Measurements from ENCODE around the gene AUTS2. TPM values are rescaled to one million over a fixed set of nuclear protein-coding genes. Genes with fewer than 3 reads are reported as not detected.

Gene AUTS2
- total and polyA plus RNA-seq, 4 donors = 4.9 to 24.4 (median 7.0) TPM

- Histone ChIP-seq H3K4me3 (ENCODE audit: low read depth in 1 of 3, low read length in 3 of 3) (no peak overlapping the region), H3K9me3 (ENCODE audit: control insufficient read depth in 4 of 4, low read length in 3 of 4) (peaks cover 0 to 4% (median 2%) of the 10 kb centered on the region in 4 donors), H3K27me3 (ENCODE audit: control insufficient read depth in 4 of 4, insufficient read depth in 4 of 4, low read length in 3 of 4) (no peaks in the 10 kb centered on the region), H3K27ac (ENCODE audit: low read depth in 1 of 2, low read length in 2 of 2) (no peak overlapping the region), H3K9ac (ENCODE audit: low read depth in 1 of 2, low read length in 2 of 2) (no peak overlapping the region), H3K4me1 (ENCODE audit: control insufficient read depth in 4 of 4, insufficient read depth in 4 of 4, low read length in 3 of 4) (peaks cover 0 to 5% (median 4%) of the 10 kb centered on the region in 4 donors), H3K36me3 (ENCODE audit: control insufficient read depth in 4 of 4, insufficient read depth in 3 of 4, low read depth in 1 of 4, low read length in 3 of 4) (no peaks in the 10 kb centered on the region)
- WGBS = 71% methylated on average over 2 of the region's 2 CpGs
- DNase-seq (ENCODE audit: low spot score) = no peak
- TF ChIP-seq HNF4A (conservative IDR thresholded peaks at IDR 0.05) = no peak
These were observed 1237.4 kb downstream of the AUTS2 start for GRCh38 chr7:70835658-70836057.

GRCh38 chr7:70836279-70836678 is 1238.0 kb downstream of the AUTS2 start:
- Histone ChIP-seq H3K4me3 (ENCODE audit: low read depth in 1 of 3, low read length in 3 of 3) (no peak overlapping the region), H3K4me1 (ENCODE audit: control insufficient read depth in 4 of 4, insufficient read depth in 4 of 4, low read length in 3 of 4) (no peaks in the 10 kb centered on the region), H3K36me3 (ENCODE audit: control insufficient read depth in 4 of 4, insufficient read depth in 3 of 4, low read depth in 1 of 4, low read length in 3 of 4) (no peaks in the 10 kb centered on the region), H3K9ac (ENCODE audit: low read depth in 1 of 2, low read length in 2 of 2) (no peak overlapping the region), H3K9me3 (ENCODE audit: control insufficient read depth in 4 of 4, low read length in 3 of 4) (peaks cover 0 to 4% (median 2%) of the 10 kb centered on the region in 4 donors), H3K27me3 (ENCODE audit: control insufficient read depth in 4 of 4, insufficient read depth in 4 of 4, low read length in 3 of 4) (no peaks in the 10 kb centered on the region), H3K27ac (ENCODE audit: low read depth in 1 of 2, low read length in 2 of 2) (no peak overlapping the region)
- 74% methylated on average over 1 of the region's 1 CpG for WGBS
- TF ChIP-seq HNF4A (conservative IDR thresholded peaks at IDR 0.05) = no peak
- no peak for TF ChIP-seq YY1 (IDR thresholded peaks at IDR 0.05)
- TF ChIP-seq REST (IDR thresholded peaks at IDR 0.05) = no peak
- no peak for TF ChIP-seq GABPA (IDR thresholded peaks at IDR 0.05 in 1 of 2, conservative IDR thresholded peaks at IDR 0.05 in 1 of 2)
- TF ChIP-seq JUND (IDR thresholded peaks at IDR 0.05) = no peak
- no peak for TF ChIP-seq RXRA (IDR thresholded peaks at IDR 0.05)
- no peak for TF ChIP-seq NR2F2 (IDR thresholded peaks at IDR 0.05)
- no peak for TF ChIP-seq SP1 (IDR thresholded peaks at IDR 0.05)
- TF ChIP-seq EGR1 (IDR thresholded peaks at IDR 0.05; ENCODE audit: low read depth in 2 of 2) = no peak
- DNase-seq (ENCODE audit: low spot score) = no peak

GRCh38 chr7:70836946-70837345 is 1238.7 kb downstream of the AUTS2 start:
- no peak for TF ChIP-seq YY1 (IDR thresholded peaks at IDR 0.05)
- no peak for TF ChIP-seq FOXA2 (IDR thresholded peaks at IDR 0.05)
- 96% methylated on average over 6 of the region's 6 CpGs for WGBS
- H3K27ac ChIP-seq (ENCODE audit: low read depth in 1 of 2, low read length in 2 of 2) = no peak overlapping the region
- no peak for DNase-seq (ENCODE audit: low spot score)
- peaks cover 0 to 4% (median 2%) of the 10 kb centered on the region in 4 donors for H3K9me3 ChIP-seq (ENCODE audit: control insufficient read depth in 4 of 4, low read length in 3 of 4)
- H3K4me1 ChIP-seq (ENCODE audit: control insufficient read depth in 4 of 4, insufficient read depth in 4 of 4, low read length in 3 of 4) = no peaks in the 10 kb centered on the region
- no peak overlapping the region for H3K4me3 ChIP-seq (ENCODE audit: low read depth in 1 of 3, low read length in 3 of 3)
- no peak overlapping the region for H3K9ac ChIP-seq (ENCODE audit: low read depth in 1 of 2, low read length in 2 of 2)
- H3K36me3 ChIP-seq (ENCODE audit: control insufficient read depth in 4 of 4, insufficient read depth in 3 of 4, low read depth in 1 of 4, low read length in 3 of 4) = no peaks in the 10 kb centered on the region
- H3K27me3 ChIP-seq (ENCODE audit: control insufficient read depth in 4 of 4, insufficient read depth in 4 of 4, low read length in 3 of 4) = no peaks in the 10 kb centered on the region

- DNase-seq (ENCODE audit: low spot score) = no peak
- Histone ChIP-seq H3K27ac (ENCODE audit: low read depth in 1 of 2, low read length in 2 of 2) (no peak overlapping the region), H3K4me3 (ENCODE audit: low read depth in 1 of 3, low read length in 3 of 3) (no peak overlapping the region), H3K9me3 (ENCODE audit: control insufficient read depth in 4 of 4, low read length in 3 of 4) (peaks cover 0 to 4% (median 2%) of the 10 kb centered on the region in 4 donors), H3K27me3 (ENCODE audit: control insufficient read depth in 4 of 4, insufficient read depth in 4 of 4, low read length in 3 of 4) (no peaks in the 10 kb centered on the region), H3K9ac (ENCODE audit: low read depth in 1 of 2, low read length in 2 of 2) (no peak overlapping the region), H3K36me3 (ENCODE audit: control insufficient read depth in 4 of 4, insufficient read depth in 3 of 4, low read depth in 1 of 4, low read length in 3 of 4) (no peaks in the 10 kb centered on the region), H3K4me1 (ENCODE audit: control insufficient read depth in 4 of 4, insufficient read depth in 4 of 4, low read length in 3 of 4) (no peaks in the 10 kb centered on the region)
- TF ChIP-seq MAX (IDR thresholded peaks at IDR 0.05) (no peak), RXRA (IDR thresholded peaks at IDR 0.05) (no peak), GABPA (IDR thresholded peaks at IDR 0.05 in 1 of 2, conservative IDR thresholded peaks at IDR 0.05 in 1 of 2) (no peak), FOXA1 (IDR thresholded peaks at IDR 0.05) (no peak), FOXA2 (IDR thresholded peaks at IDR 0.05) (no peak)
- 82% methylated on average over 4 of the region's 4 CpGs for WGBS
These were observed 1239.3 kb downstream of the AUTS2 start for GRCh38 chr7:70837589-70837988.
